ENCODE measurements around the gene GMNN. TPM values are rescaled to one million over a fixed set of nuclear protein-coding genes. Genes with fewer than 3 reads are reported as not detected.

The GMNN gene
- total and polyA plus RNA-seq, 8 donors, result 2.7 to 142 (median 29.3) TPM; not detected in 1

GRCh38 chr6:24766680-24767462 lies 7.9 kb upstream of the GMNN start:
- H3K9me3 ChIP-seq, result no peaks in the 10 kb centered on the region
- no peaks in the 10 kb centered on the region for H3K27me3 ChIP-seq
- DNase-seq, result peak in 1 of 2 donors; percentile 68
- peak overlapping the region in 1 of 5 donors; percentile 12 for H3K27ac ChIP-seq
- intact Hi-C loops (cut with DNase I; ENCODE audit: low total_unique reads), result loop anchor here (5.0 kb wide), 1 partner anchor 180 kb away; no protein-coding TSS in a partner anchor
- no peak overlapping the region for H3K4me3 ChIP-seq
- H3K4me1 ChIP-seq, result peaks cover 7 to 31% (median 20%) of the 10 kb centered on the region in 4 donors
- TF ChIP-seq EP300 (IDR thresholded peaks at IDR 0.05) (no peak), CTCF (IDR thresholded peaks at IDR 0.05) (peak in 5 of 7 experiments; percentile 10 to 65 (median 48))
- H3K36me3 ChIP-seq, result no peaks in the 10 kb centered on the region
- WGBS, 5 donors, result 27 to 43% (median 36%) methylated on average over 9 of the region's 9 CpGs

- Histone ChIP-seq H3K4me3 (no peak overlapping the region), H3K27me3 (no peaks in the 10 kb centered on the region), H3K9me3 (no peaks in the 10 kb centered on the region), H3K4me1 (peaks cover 7 to 22% (median 15%) of the 10 kb centered on the region in 4 donors), H3K36me3 (no peaks in the 10 kb centered on the region), H3K27ac (no peak overlapping the region)
- no peak for DNase-seq
- 90 to 98% (median 95%) methylated on average over 5 of the region's 5 CpGs for WGBS, 5 donors
- TF ChIP-seq POLR2A (IDR thresholded peaks at IDR 0.05) (no peak), POLR2AphosphoS5 (IDR thresholded peaks at IDR 0.05) (no peak), CTCF (IDR thresholded peaks at IDR 0.05) (no peak), EP300 (IDR thresholded peaks at IDR 0.05) (no peak)
- intact Hi-C loops (cut with DNase I; ENCODE audit: low total_unique reads), result loop anchor here (5.0 kb wide), 1 partner anchor 181 kb away; no protein-coding TSS in a partner anchor
Measured at GRCh38 chr6:24768361-24768760, 6.4 kb upstream of the GMNN start.

DNA sequence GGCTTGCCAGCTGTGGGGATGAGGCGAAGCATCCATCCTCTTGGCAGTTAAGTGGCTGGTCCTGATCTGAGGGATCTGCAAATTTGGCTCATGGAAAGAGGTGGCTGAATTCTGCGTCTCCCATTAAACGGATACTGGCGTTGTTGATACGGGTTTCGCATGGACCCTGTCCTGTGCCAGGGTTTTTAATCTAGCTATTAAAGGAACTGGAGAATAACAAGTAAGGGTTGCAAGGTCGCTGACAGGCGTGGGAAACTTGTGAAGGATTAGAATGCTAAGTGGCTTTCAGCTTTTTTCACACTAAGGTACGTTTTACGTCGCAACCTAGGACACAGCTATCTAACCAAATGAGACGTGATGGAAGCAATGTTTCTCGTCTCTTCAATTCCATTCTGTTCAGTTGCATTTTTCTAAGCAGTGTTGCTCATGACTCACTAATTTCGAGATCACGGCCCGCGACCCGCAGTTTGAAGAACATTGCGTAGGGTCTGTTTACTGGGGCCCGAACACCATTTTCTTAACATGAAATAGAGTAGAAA lies 852 bp downstream of the GMNN start:
- H3K36me3 ChIP-seq, result peaks cover 0 to 3% (median under 1%) of the 10 kb centered on the region in 4 donors
- WGBS, 5 donors, result 1 to 2% (median 2%) methylated on average over 19 to 20 of the region's 20 CpGs
- no peak for TF ChIP-seq EP300 (IDR thresholded peaks at IDR 0.05)
- TF ChIP-seq CTCF (IDR thresholded peaks at IDR 0.05), result no peak
- TF ChIP-seq POLR2AphosphoS5 (IDR thresholded peaks at IDR 0.05), result no peak
- peaks cover 0 to 49% (median 26%) of the 10 kb centered on the region in 4 donors for H3K4me1 ChIP-seq
- intact Hi-C loops (cut with DNase I; ENCODE audit: low total_unique reads), result no loop called here
- peak in 1 of 2 donors; percentile 52 for DNase-seq
- H3K27ac ChIP-seq, result peak overlapping the region; percentile 92 to 100 (median 99)
- no peaks in the 10 kb centered on the region for H3K27me3 ChIP-seq
- no peaks in the 10 kb centered on the region for H3K9me3 ChIP-seq
- peak overlapping the region; percentile 75 to 99 (median 96) for H3K4me3 ChIP-seq

DNA sequence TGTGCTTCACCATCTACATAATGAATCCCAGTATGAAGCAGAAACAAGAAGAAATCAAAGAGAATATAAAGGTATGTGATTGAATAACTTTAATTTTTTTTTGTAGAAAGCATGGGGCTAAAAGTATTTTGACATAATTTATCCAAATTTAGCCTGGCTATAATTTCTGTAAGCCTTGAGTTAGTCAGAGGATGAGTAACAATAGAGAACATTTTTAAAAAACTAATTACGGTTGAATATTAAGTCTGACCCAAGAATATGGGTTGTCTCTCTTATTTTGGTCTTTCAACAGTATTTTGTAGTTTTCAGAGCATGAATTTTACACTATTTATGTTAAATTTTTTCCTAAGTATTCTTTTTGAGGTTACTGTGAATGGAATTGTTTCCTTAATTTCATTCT lies 2.5 kb downstream of the GMNN start:
- DNase-seq, result no peak
- 39 to 68% (median 51%) methylated on average over 1 of the region's 1 CpG for WGBS, 5 donors
- Histone ChIP-seq H3K27me3 (no peaks in the 10 kb centered on the region), H3K9me3 (no peaks in the 10 kb centered on the region), H3K27ac (peak overlapping the region in 3 of 5 donors; percentile 14 to 99 (median 25)), H3K4me3 (peak overlapping the region in 3 of 4 donors; percentile 75 to 97 (median 94)), H3K4me1 (peaks cover 0 to 49% (median 26%) of the 10 kb centered on the region in 4 donors), H3K36me3 (peaks cover 0 to 17% (median 13%) of the 10 kb centered on the region in 4 donors)
- TF ChIP-seq CTCF (IDR thresholded peaks at IDR 0.05) (no peak), POLR2AphosphoS5 (IDR thresholded peaks at IDR 0.05) (no peak), POLR2A (IDR thresholded peaks at IDR 0.05) (no peak), EP300 (IDR thresholded peaks at IDR 0.05) (no peak)
- intact Hi-C loops (cut with DNase I; ENCODE audit: low total_unique reads), result no loop called here

All from stomach (tissue), 9 donors.